HG03521 (cell line): ENCODE data around the gene ZC3H11A.
"Not testable (repeated sequence)": the region's sequence is repeated elsewhere in the genome, so short reads cannot be mapped to it uniquely, and the experiment has no call there.

Source experiments
- ATAC-seq: cut with Tn5 transposase; IDR thresholded peaks from one replicate; pipeline ENCODE4 v1.9.1; 2021; ENCODE audit warnings: mild to moderate bottlenecking, moderate library complexity; ENCODE audit not compliant: unreplicated experiment

Gene ZC3H11A

DNA sequence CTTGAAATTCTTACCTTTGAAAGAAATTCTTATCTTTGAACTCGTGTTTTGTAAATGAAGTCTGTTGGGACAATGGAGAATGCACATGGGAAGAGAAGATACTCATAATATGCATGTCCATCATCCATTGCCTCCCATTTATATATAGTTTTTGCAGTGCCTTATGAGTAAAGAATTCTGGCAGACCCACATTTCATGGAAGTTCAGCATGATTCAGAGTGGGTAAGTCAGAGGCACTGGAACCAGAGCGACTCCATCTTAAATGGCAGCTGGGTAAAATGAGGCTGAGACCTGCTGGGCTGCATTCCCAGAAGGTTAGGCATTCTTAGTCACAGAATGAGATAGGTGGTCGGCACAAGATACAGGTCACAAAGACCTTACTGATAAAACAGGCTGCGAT, 16.6 kb upstream of the ZC3H11A start:
- no peak for ATAC-seq

DNA sequence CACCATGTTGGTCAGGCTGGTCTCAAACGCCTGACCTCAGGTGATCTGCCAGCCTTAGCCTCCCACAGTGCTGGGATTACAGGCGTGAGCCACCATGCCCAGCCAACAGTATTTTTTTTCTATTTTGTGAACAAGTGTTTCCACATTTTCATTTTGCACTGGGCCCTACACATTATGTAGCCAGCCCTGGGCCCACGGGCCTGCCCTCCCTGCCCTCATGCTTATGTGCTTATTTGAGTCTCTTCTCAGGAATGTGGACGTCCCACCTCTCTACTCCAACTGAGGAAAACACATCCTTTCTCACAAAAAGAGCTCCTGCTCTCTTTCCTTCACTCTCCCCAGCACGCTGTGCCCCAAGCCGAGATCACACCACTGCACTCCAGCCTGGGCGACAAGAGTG, 13.5 kb upstream of the ZC3H11A start:
- ATAC-seq: no peak

DNA sequence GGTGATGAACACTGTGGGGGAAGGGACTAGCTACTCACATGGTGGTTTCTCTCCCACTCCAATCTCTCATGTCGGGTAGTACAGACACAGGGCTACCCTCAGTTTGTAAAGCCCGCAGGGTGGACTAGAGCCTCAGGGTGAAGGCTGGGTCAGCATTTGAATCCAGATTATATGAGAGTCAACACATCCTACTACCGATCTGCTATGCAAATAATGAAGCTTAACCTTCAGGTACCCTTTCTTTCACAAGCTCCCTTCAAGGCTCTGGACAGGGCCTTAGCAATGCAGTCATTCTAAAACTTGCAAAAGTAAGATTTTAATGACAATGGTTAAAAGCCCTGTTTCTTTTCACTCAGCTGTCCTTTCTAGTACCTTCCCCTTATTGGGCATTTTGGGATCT, 5.5 kb upstream of the ZC3H11A start:
- no peak for ATAC-seq

DNA sequence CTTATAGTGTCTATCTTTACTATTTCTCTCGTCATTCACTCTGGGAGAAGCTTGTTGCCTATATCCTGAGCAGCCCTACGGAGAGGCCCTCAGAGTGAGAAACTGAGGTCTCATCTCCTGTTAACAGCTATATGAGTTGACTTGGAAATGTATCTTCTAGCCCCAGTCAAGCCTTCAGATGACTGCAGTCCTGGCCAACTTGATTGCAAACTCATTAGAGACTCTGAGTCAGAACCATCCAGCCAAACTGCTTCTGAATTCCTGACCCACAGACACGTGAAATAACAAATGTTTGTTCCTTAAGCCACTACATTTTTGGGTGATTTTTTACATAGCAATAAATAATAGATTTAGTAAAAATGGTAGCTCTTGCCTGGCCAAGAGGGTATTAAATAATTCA, 3.9 kb upstream of the ZC3H11A start:
- ATAC-seq: no peak

DNA sequence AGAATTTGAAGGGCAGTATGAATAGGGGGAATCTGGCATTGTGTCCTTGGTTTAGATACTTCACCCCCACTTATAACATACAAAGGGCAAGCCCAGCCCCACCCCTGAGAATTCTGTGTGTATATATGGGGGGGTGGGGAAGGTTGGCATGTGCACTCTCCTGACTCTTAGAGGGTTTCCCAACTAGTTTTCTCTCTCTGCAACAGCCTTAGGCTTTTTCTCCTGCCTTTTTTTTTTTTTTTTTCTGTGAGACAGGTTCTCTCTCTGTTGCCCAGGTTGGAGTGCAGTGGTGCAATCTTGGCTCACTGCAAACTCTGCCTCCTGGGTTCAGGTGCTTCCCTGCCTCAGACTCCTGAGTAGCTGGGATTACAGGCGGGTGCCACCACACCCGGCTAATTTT, 2.9 kb upstream of the ZC3H11A start:
- no peak for ATAC-seq

DNA sequence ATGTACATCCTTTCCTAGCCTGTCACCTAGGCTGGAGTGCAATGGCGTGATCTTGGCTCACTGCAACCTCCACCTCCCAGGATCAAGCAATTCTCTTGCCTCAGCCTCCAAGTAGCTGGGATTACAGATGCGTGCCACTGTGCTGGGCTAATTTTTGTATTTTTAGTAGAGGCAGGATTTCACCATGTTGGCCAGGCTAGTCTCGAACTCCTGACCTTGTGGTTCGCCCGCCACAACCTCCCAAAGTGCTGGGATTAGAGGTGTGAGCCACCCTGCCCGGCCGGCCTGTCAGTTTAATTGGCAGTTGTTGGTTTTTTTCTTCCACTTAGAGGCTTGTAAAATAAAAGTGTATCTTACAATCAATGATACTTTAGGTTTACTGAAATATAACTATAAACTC, 1.9 kb upstream of the ZC3H11A start:
- ATAC-seq: not testable (repeated sequence)

DNA sequence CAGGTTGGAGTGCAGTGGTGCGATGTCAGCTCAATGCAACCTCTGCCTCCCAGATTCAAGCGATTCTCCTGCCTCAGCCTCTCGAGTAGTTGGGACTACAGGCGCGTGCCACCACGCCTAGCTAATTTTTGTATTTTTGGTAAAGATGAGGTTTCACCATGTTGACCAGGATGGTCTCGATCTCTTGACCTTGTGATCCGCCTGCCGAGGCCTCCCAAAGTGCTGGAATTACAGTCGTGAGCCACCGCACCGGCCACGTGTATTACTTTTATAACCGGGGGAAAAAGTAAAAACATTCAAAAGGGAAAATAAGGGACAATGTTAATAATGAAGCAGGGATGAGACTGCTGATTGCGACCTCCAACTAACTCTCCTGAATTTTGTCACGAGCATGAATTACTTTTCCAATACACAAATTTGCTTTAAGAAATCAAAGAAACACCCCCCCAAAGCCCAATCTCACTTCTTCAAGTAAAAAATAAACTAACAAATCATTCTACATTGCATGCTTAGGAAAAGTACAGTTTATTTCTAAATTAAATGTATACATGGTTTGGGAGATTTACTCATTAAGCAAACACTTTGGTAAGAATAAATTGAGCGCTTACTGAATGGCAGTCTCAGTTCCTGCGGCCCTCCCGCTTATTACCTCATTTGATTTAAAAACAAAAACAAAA, 521 bp upstream of the ZC3H11A start:
- no peak for ATAC-seq

DNA sequence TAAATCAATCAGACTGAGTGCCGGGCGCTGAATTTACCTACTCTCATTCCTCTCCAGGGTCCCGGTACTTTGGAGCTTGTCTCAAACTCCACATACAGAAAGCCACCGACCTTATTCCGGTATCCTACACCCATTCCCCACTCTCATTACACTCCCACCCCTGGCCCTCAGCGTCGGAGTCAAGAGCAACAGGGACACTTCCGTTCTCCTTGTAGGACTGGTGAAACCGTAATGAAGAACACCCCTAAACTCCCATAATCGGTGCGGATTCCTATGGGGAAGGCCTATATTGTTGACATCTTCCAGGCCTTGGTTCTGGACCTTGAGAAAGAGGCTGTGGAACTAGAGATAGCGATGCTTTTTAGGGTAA, 798 bp downstream of the ZC3H11A start:
- no peak for ATAC-seq

DNA sequence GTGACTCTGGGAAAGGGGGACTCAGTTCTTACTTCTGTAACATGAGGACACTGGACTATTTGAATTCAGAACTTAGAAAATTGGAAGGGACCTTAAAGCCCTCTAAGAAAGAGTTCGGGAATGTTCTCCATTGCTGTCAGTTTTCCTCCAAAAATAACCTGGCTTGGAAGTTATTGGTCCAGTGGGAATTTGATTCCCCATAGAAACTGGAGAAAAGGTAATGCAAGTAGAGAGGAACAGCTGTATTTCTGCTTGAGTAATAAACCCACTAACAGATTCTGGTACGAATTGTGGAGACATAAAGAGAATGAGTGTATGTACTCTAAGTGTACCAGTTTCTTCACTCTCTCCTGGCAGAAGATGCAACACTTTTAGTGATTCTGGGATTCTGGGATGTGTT, 1.8 kb downstream of the ZC3H11A start:
- no peak for ATAC-seq

DNA sequence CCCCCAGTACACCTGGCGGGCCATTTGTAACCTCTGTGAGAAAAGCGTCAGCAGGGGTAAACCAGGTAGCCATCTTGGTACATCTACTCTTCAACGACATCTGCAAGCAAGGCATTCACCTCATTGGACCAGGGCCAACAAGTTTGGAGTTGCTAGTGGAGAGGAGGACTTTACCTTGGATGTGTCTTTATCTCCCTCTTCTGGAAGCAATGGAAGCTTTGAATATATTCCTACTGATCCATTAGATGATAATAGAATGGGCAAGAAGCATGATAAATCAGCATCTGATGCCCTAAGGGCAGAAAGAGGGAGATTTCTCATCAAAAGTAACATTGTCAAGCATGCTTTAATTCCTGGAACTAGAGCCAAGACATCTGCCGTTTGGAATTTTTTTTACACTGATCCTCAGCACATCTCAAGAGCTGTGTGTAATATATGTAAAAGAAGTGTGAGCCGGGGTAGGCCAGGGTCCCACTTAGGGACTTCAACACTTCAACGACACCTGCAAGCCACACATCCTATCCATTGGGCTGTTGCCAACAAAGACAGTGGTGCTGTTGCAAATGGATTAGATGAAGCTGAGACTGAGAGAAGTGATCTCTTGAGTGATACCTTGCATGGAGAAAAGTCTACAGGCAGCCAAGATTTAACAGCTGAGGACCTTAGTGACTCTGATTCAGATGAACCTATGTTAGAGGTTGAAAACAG, 2.7 kb downstream of the ZC3H11A start:
- ATAC-seq: no peak

DNA sequence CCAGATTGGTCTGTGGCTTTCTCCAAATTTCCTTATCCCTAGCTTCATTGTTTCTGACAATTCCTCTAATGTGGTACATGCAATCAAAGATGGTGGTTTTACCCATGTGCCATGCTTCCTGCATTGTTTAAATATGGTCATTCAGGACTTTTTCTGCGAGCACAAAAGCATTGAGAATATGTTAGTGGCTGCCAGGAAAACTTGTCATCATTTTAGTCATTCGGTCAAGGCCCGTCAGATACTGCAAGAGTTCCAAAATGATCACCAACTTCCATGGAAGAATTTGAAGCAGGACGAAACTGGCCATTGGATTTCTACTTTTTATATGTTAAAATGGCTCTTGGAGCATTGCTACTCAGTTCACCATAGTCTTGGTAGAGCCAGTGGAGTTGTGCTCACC, 3.7 kb downstream of the ZC3H11A start:
- no peak for ATAC-seq

DNA sequence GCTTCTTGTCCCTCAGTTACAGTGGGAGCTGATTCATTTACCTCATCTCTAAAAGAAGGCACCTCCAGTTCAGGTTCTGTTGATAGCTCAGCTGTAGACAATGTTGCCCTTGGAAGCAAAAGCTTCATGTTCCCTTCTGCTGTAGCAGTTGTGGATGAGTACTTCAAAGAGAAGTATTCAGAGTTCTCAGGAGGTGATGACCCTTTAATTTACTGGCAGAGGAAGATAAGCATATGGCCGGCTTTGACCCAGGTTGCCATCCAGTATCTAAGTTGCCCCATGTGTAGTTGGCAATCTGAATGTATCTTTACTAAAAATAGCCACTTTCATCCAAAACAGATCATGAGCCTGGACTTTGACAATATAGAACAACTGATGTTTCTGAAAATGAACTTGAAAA, 4.5 kb downstream of the ZC3H11A start:
- no peak for ATAC-seq

DNA sequence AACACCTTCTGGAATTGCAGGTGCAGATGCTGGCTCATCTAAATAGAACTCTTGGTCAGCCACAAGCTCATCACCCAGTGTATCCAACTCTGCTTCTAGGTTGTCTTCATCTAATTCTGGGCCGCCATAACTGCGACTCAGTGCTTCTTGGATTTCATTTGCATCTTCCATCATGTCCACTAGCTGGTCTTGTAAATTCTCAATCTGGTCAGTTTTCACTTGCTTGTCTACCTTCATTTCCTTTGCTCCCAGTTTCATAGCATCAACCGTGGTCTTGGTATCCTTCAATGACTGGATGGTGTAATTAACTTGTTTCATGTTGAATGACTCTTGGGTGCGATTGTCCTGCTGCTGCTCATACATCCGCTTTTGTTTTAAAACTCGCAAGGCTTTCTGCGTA, 10.3 kb downstream of the ZC3H11A start:
- ATAC-seq: no peak

DNA sequence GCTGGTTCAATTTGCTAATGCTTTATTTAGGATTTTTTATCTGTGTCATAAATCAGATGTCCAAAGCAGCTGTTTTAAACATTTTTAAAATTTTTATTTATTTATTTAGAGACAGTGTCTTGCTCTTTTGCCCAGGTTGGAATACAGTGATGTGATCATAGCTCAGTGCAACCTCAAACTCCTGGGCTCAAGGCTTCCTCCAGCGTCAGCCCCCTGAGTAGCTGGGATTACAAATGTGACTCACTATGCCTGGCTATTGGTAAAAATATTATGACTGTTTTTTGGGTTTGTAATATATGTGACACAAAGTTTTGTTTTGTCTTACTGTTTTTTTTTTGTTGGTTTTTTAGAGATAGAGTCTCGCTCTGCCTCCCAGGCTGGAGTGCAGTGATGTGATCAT, 11.8 kb downstream of the ZC3H11A start:
- no peak for ATAC-seq

DNA sequence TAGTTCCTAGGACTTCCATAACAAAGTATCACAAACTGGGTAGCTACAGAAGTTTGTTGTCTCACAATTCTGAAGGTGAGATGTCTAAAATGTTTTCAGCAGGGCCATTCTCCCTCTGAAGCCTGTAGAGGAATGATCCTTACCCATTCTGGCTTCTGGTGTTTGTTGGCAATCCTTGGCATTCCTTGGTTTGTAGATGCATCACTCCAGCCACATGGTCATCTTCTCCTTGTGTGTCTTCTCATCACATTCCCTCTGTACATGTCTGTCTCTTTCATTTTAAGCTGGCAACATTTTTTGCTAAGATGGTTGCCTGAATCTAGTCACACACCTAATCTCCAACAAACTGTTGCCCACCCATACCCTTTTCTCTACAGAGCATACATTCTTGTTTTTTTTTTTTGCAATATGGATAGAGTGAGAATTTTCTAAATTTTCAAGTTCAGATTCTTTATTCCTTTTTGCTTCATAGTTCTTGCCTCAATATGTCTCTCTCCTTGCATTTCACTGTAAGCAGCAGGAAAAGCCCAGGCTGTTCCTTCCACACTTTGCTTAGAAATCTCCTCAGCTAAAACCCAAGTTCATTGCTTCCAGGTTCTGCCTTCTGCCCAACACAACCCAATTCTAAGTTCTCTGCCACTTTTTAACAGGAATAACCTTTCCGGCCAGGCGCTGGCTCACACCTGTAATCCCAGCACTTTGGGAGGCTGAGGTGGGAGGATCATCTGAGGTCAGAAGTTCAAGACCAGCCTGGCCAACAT, 18.3 kb downstream of the ZC3H11A start:
- no peak for ATAC-seq

DNA sequence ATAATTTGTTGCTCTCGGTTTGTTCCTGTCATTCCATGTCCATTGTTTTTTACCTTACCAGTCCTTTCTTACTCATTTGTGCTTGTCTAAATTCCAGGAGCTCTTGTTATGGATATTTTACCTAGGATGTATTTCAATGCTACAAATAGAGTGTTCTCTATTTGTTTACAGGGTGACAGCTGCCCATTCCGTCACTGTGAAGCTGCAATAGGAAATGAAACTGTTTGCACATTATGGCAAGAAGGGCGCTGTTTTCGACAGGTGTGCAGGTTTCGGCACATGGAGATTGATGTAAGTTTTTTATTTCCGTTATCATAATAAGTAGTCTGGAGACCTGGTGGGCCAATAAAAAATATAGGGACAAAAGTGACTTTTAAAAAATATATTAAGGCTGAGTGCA, 23.0 kb downstream of the ZC3H11A start:
- ATAC-seq: no peak

DNA sequence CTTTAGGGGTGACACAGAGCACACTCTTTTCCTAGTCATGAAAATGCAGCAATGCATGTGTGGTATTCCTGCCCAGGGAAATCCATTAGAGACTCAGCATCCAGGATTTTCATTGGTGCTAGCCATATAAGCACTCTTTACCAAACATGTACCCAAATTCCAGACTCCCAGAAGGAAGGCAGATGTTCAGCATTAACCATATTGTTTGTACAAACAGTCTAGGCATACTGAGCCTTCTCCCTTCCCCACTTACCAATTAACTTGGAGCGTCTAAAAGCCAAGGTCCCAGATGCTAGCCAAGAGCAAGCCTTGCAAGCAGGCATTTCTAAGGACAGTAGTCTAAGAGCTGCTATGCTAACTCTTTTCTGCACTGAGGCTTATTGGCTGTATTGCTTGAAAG, 27.9 kb downstream of the ZC3H11A start:
- no peak for ATAC-seq

DNA sequence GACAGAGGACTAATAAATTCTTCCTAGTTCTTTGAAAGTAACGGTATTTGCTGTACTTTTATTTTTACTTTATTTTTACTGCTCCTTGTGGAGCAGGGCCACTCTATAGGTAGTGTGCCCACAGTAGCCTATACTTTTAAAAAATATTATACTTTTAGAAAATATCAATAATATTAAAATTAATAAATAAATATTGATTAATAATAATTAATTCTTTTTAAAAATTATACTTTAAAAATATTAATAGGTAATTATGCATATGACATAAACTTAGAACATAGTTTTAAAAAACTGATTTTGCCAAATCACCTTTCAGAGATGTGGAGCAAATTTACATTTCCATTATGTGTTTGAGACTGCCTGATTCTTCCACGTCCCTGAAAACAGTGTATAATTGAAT, 30.8 kb downstream of the ZC3H11A start:
- no peak for ATAC-seq

DNA sequence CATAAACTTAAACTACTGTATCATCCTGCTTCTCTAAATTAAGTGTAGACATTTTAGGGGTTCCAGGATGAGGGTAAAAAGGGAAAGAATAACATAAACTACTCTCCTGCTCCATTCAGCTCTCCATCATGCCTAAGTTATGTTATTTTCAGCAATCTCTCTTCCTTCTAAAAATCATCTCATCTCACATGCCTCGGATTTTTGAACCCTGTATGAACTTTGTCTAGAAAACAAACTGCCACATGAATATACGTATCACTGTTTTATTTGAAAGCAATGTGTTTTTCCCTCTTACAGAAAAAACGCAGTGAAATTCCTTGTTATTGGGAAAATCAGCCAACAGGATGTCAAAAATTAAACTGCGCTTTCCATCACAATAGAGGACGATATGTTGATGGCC, 32.6 kb downstream of the ZC3H11A start:
- ATAC-seq: no peak

DNA sequence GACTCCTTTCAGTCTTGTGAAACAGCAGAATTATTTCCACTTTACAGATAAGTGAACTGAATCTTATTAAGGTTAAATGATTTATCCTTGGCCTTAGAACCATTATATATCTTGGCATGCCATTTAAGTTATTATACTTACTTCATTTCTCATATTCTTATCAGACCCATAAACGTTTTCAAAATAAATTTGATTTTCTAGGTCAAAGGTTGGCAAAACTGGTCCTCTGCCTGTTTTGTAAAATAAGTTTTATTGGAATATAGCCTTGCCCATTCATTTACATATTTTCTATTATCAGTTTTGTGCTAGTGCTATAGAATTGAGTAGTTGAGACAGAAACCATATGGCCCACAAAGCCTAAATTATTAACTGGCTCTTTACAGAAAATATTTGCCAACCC, 33.1 kb downstream of the ZC3H11A start:
- no peak for ATAC-seq

DNA sequence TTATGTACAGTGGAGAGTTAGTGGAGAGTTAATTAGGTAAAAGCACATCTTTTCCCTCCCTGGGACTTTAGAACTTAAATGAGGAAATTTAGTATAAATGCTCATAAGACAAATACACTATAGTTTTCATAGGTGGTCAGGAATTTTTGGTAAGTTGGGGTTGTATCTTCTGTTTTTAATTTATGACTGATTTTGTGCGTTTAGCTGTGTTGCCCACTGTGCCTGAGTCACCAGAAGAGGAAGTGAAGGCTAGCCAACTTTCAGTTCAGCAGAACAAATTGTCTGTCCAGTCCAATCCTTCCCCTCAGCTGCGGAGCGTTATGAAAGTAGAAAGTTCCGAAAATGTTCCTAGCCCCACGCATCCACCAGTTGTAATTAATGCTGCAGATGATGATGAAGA, 33.8 kb downstream of the ZC3H11A start:
- not testable (repeated sequence) for ATAC-seq

DNA sequence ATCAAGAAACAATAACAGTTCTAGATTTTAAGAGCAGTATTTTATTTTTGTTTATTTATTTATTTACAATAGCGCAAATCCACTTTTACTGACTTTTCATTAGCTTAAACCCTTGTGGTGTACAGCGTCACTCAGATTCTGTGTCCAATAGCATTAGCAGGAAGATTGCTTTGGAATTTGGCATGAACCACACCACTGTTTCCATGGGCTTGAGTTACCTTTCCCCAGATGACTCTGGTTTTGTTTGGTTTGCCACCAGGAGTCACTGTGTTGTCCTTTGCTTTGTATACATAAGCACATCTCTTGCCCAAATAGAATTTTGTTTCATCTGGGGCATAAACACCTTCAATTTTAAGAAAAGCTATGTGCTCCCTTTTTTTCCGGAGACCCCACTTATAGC, 40.1 kb downstream of the ZC3H11A start:
- no peak for ATAC-seq
